Endothelial cell of umbilical vein (primary cell): Measurements from ENCODE around the gene ATP6AP2. TPM values are rescaled to one million over a fixed set of nuclear protein-coding genes. Genes with fewer than 3 reads are reported as not detected.

Source experiments
- BruUV-seq: library from RNA; stranded (reverse); fragments of 400-500 nt; replicated peaks from 2 replicates; lab custom pipeline; 2021; lab: Mats Ljungman, UMichigan
- CTCF ChIA-PET: fragments of 300-600, 350-600 bp; sonication (Branson Sonifier 250); formaldehyde crosslinking; loops from one replicate; lab custom pipeline; 2021; ENCODE audit warnings: antibody characterized with exemption, inconsistent platforms; lab: Charles Lee
- POLR2A ChIA-PET: fragments of 300-600, 350-600 bp; sonication (Branson Sonifier 250); formaldehyde crosslinking; loops from one replicate; lab custom pipeline; 2021; ENCODE audit warnings: antibody characterized with exemption, inconsistent platforms; lab: Charles Lee
- DNase-seq: peaks from one replicate; pipeline ENCODE4 v3.0.0-alpha.2; 2011; ENCODE audit warnings: low read depth, low spot score
- FAIRE-seq: peaks from 2 replicates; lab custom pipeline; 2011; peaks lifted over from hg19 to GRCh38; lab: Jason Lieb, UNC
- H2AFZ ChIP-seq: 2 replicates; pipeline ENCODE4 v1.6.0; 2012; ENCODE audit warnings: low read depth, low read length, control low read depth, inconsistent platforms
- H3K27ac ChIP-seq: 2 replicates; pipeline ENCODE4 v1.5.1; 2011; ENCODE audit warnings: low read depth, mild to moderate bottlenecking, control low read depth, low read length, moderate library complexity; ENCODE audit not compliant: insufficient read depth
- H3K27me3 ChIP-seq, 2 experiments: 2 replicates each; pipeline versions ENCODE4 v1.6.0 to v1.6.1; 2011; ENCODE audit warnings: low read length in 2 of 2, mixed read lengths in 1 of 2; ENCODE audit not compliant: control insufficient read depth in 2 of 2, insufficient read depth in 2 of 2
- H3K36me3 ChIP-seq, 2 experiments: 2 replicates in 1 of 2; 3 replicates in 1 of 2; pipeline ENCODE4 v1.5.1; 2011; ENCODE audit warnings: low read length in 2 of 2, mild to moderate bottlenecking in 1 of 2, moderate library complexity in 1 of 2; ENCODE audit not compliant: control insufficient read depth in 2 of 2, insufficient read depth in 2 of 2; ENCODE audit errors: extremely low read depth in 1 of 2
- H3K4me1 ChIP-seq: 3 replicates; pipeline ENCODE4 v1.5.1; 2011; ENCODE audit warnings: mild to moderate bottlenecking, low read length; ENCODE audit not compliant: control insufficient read depth, insufficient read depth; ENCODE audit errors: extremely low read depth
- H3K4me2 ChIP-seq: 2 replicates; pipeline ENCODE4 v1.6.1; 2011; ENCODE audit warnings: low read length, control low read depth, mixed read lengths; ENCODE audit not compliant: insufficient read depth
- H3K4me3 ChIP-seq, 3 experiments: fragments of 200-600 bp in 1 of 3; sonication (generic), shearing (Covaris generic) in 1 of 3; replicated peaks in 1 of 3; 2 replicates each; pipeline ENCODE4 v1.5.1; 2011 to 2016; ENCODE audit warnings: control low read depth in 3 of 3, low read length in 3 of 3, mild to moderate bottlenecking in 2 of 3, inconsistent platforms in 1 of 3, low read depth in 1 of 3, moderate library complexity in 1 of 3; ENCODE audit not compliant: insufficient read depth in 1 of 3
- H3K79me2 ChIP-seq: 2 replicates; pipeline ENCODE4 v1.6.0; 2012; ENCODE audit warnings: low read length, inconsistent platforms; ENCODE audit not compliant: control insufficient read depth, insufficient read depth
- H3K9ac ChIP-seq: replicated peaks from 2 replicates; pipeline ENCODE3; 2011; ENCODE audit warnings: low read length, control low read depth; ENCODE audit not compliant: insufficient read depth; ENCODE audit errors: extremely low read depth
- H3K9me1 ChIP-seq: replicated peaks from 3 replicates; pipeline ENCODE4 v1.6.0; 2011; ENCODE audit warnings: mild to moderate bottlenecking, low read length; ENCODE audit not compliant: control insufficient read depth, insufficient read depth; ENCODE audit errors: extremely low read depth
- H3K9me3 ChIP-seq: replicated peaks from 2 replicates; pipeline ENCODE4 v1.5.1; 2012; ENCODE audit warnings: low read length, inconsistent platforms; ENCODE audit not compliant: control insufficient read depth, insufficient read depth
- H4K20me1 ChIP-seq: replicated peaks from 2 replicates; pipeline ENCODE3; 2011; ENCODE audit warnings: mild to moderate bottlenecking, low read length; ENCODE audit not compliant: control insufficient read depth, insufficient read depth; ENCODE audit errors: extremely low read depth
- EZH2 ChIP-seq: IDR thresholded peaks from 2 replicates; pipeline ENCODE4 v1.6.1; 2012; ENCODE audit warnings: borderline replicate concordance, low read depth, mild to moderate bottlenecking, moderate library complexity, low read length, inconsistent platforms; ENCODE audit not compliant: severe bottlenecking
- GATA2 ChIP-seq: IDR thresholded peaks from 2 replicates; pipeline ENCODE4 v1.7.0; 2011; ENCODE audit warnings: low read depth, mild to moderate bottlenecking, moderate library complexity, mixed read lengths, low read length; ENCODE audit not compliant: insufficient read length, insufficient read depth
- JUN ChIP-seq: IDR thresholded peaks from 2 replicates; pipeline ENCODE4 v1.6.1; 2011; ENCODE audit warnings: borderline replicate concordance, low read depth; ENCODE audit not compliant: insufficient read length, insufficient read depth
- MYC ChIP-seq: IDR thresholded peaks from one replicate; pipeline ENCODE4 v1.6.1; 2011; ENCODE audit warnings: mild to moderate bottlenecking, low read depth, low read length
- POLR2A ChIP-seq: IDR thresholded peaks from 2 replicates; pipeline ENCODE4 v1.6.1; 2012; ENCODE audit warnings: low read depth, mild to moderate bottlenecking, control low read depth, low read length
- POLR2AphosphoS5 ChIP-seq: IDR thresholded peaks from 2 replicates; pipeline ENCODE4 v1.6.1; 2012; ENCODE audit warnings: low read depth, mild to moderate bottlenecking, control low read depth, low read length, moderate library complexity; ENCODE audit not compliant: insufficient read depth
- dilution Hi-C: fragments of 300-500 bp; cut with MboI; formaldehyde crosslinking; loops from one replicate; pipeline ENCODE4 v1.15.0; 2019; ENCODE audit warnings: low sequenced_read_pairs; ENCODE audit not compliant: extremely low pct_ligation_motif_present
- intact Hi-C: fragments of 100-400 bp; cut with micrococcal nuclease; formaldehyde crosslinking; loops from one replicate; pipeline ENCODE4 v1.10.0; 2022
- polyA plus RNA-seq, 4 experiments: library from polyadenylated mRNA; depleted of rRNA in 3 of 4; stranded (reverse) in 3 of 4; unstranded in 1 of 4; fragments of >200 nt; gene quantifications; 2 replicates each; pipeline versions ENCODE4 v1.2.1 to v1.2.3, GENCODE V29; 2011 to 2012; ENCODE audit warnings: missing spikeins in 1 of 4
- total RNA-seq: library from RNA; stranded (reverse); gene quantifications from 2 replicates; pipeline ENCODE4 v1.2.3, GENCODE V29; 2021
- TF ChIP-seq, protein P1 (sequence below), 2 donors: IDR thresholded peaks; 1 replicate in 1 of 2; 2 replicates in 1 of 2; pipeline ENCODE4 v1.5.1; 2011; ENCODE audit warnings: low read length in 2 of 2, mild to moderate bottlenecking in 2 of 2, moderate library complexity in 2 of 2, control low read depth in 1 of 2, inconsistent platforms in 1 of 2, low read depth in 1 of 2; ENCODE audit not compliant: insufficient read depth in 1 of 2; ENCODE audit errors: extremely low read depth in 1 of 2

Gene ATP6AP2
- total and polyA plus RNA-seq, 2 donors (not counting 3 experiments of a cell fraction or from before 2014, with no cell fraction given), result 84.6 to 95.9 TPM

DNA sequence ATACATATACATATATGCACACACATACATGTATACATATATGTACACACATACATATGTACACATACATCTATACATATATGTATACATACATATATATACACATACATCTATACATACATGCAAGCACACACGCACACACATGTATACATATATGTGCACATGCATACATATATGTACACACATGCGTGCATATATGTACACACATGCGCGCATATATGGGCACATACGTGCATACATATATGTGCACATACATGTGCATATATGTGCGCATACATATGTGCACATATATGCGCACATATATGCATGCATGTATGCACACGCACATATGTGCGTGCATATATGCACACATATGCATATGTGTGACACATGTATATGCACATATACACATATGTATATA, 35.2 kb downstream of the ATP6AP2 start:
- no peaks in the 10 kb centered on the region for H3K36me3 ChIP-seq
- H4K20me1 ChIP-seq, result no peaks in the 10 kb centered on the region
- H3K79me2 ChIP-seq, result no peaks in the 10 kb centered on the region
- ChIA-PET CTCF (no interaction called here), POLR2A (no interaction called here)
- H3K4me2 ChIP-seq, result no peak overlapping the region
- FAIRE-seq (no peak), DNase-seq (no peak)
- H3K4me1 ChIP-seq, result no peaks in the 10 kb centered on the region
- no peak overlapping the region for H3K4me3 ChIP-seq
- H3K27ac ChIP-seq, result no peak overlapping the region
- no peak overlapping the region for H3K9ac ChIP-seq
- no peaks in the 10 kb centered on the region for H3K9me3 ChIP-seq
- intact Hi-C loops (no loop called here), dilution Hi-C loops (no loop called here)
- BruUV-seq, result no TSS peak
- no peaks in the 10 kb centered on the region for H3K9me1 ChIP-seq
- H3K27me3 ChIP-seq, result no peaks in the 10 kb centered on the region
- H2AFZ ChIP-seq, result no peak overlapping the region
- no peak for TF ChIP-seq GATA2
- no peak for TF ChIP-seq POLR2A
- no peak for TF ChIP-seq JUN
- no peak for TF ChIP-seq EZH2
- TF ChIP-seq MYC, result no peak

DNA sequence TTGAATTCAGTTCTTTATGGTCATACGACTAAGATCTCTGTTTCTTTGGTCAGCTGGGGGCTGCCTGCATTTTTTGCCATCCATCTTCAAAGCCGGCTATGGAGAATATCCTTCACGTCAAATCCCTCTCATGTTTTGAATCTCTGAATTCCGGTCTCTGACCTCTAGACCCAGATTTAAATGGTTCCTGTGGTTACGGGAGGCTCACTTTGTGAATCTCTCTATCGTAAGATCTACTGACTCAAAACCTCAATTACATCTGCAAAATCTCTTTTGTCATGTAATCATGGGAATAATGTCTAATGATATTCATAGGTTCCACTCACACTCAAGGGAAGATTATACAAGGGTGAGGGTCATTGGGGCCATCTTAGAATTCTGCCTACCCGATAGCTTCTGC, 36.8 kb downstream of the ATP6AP2 start:
- no peak for FAIRE-seq
- H3K9ac ChIP-seq, result no peak overlapping the region
- DNase-seq, result no peak
- dilution Hi-C loops (no loop called here), intact Hi-C loops (no loop called here)
- ChIA-PET CTCF (interaction anchor here (1.9 kb wide), 1 partner anchor 74 kb away, joined by 7 read pairs; no protein-coding TSS in a partner anchor), POLR2A (no interaction called here)
- no peak overlapping the region for H3K27ac ChIP-seq
- H3K9me1 ChIP-seq, result no peaks in the 10 kb centered on the region
- H3K4me1 ChIP-seq, result no peaks in the 10 kb centered on the region
- no TSS peak for BruUV-seq
- H3K4me2 ChIP-seq, result no peak overlapping the region
- no peaks in the 10 kb centered on the region for H3K79me2 ChIP-seq
- H3K4me3 ChIP-seq, result no peak overlapping the region
- H2AFZ ChIP-seq, result no peak overlapping the region
- H3K9me3 ChIP-seq, result no peaks in the 10 kb centered on the region
- no peaks in the 10 kb centered on the region for H4K20me1 ChIP-seq
- H3K27me3 ChIP-seq, result no peaks in the 10 kb centered on the region
- no peak for TF ChIP-seq POLR2AphosphoS5
- TF ChIP-seq, protein P1, sequence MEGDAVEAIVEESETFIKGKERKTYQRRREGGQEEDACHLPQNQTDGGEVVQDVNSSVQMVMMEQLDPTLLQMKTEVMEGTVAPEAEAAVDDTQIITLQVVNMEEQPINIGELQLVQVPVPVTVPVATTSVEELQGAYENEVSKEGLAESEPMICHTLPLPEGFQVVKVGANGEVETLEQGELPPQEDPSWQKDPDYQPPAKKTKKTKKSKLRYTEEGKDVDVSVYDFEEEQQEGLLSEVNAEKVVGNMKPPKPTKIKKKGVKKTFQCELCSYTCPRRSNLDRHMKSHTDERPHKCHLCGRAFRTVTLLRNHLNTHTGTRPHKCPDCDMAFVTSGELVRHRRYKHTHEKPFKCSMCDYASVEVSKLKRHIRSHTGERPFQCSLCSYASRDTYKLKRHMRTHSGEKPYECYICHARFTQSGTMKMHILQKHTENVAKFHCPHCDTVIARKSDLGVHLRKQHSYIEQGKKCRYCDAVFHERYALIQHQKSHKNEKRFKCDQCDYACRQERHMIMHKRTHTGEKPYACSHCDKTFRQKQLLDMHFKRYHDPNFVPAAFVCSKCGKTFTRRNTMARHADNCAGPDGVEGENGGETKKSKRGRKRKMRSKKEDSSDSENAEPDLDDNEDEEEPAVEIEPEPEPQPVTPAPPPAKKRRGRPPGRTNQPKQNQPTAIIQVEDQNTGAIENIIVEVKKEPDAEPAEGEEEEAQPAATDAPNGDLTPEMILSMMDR (IDR thresholded peaks at IDR 0.05; ENCODE audit: extremely low read depth in 1 of 2, insufficient read depth in 1 of 2, low read depth in 1 of 2, low read length in 2 of 2), result no peak
- no peaks in the 10 kb centered on the region for H3K36me3 ChIP-seq
